ENCODE data around the gene KCNH4.
"Not testable (repeated sequence)": the region's sequence is repeated elsewhere in the genome, so short reads cannot be mapped to it uniquely, and the experiment has no call there.

Gene KCNH4

GRCh38 chr17:42177684-42178083 lies 3.3 kb downstream of the KCNH4 start:
- FAIRE-seq, result no peak

DNA sequence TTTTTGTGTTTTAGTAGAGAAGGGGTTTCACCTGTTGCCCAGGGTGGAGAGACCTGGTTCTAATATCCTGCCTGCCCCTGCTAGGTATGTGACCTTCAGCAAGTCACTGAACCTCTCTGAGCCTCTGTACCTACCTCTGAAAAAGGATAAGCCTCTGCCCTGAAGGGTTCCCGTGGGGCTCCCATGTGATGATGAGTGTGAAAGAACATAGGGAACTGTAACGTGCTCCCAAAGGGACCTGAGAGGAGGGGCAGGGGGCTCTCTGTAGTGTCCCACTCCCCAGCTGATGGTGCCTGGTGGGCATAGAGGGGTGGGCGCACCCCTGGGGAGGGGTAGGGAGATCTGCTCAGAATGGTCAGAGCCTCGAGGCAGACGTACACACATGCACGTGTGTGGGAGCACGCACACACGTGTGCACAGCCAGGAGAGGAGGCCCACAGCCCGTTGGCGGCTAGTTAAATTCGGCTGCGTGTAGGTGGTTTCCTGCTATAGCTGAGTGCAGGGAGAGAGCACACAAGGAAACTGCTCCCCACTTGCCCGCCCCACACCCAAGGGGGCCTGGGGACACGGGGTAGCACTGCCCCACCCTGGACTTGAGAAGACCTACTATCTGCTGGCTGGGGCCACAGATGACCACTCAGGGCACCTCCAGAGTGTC lies 6.7 kb downstream of the KCNH4 start:
- no peak for FAIRE-seq

DNA sequence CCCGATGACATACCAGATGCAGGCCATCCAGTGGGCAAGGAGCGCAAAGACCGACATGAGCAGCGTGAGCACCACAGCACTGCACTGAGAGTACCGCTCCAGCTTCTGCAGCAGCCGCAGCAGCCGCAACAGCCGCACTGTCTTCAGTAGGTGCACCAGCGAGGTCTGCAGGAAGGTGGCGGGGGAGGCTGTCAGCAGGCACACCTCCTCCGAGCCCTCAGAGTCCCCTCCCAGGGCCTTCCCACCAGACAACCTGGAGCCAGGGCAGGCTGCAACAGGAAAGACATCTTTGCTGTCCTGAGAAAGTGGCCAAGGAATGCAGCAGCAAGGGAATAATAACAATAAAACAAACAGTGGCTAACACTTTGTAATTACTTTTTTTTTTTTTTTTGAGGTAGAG lies 9.1 kb downstream of the KCNH4 start:
- no peak for FAIRE-seq

- no peak for FAIRE-seq
Measured at GRCh38 chr17:42169351-42169750, 11.6 kb downstream of the KCNH4 start.

- no peak for FAIRE-seq
Measured at GRCh38 chr17:42167807-42168206, 13.1 kb downstream of the KCNH4 start.

- FAIRE-seq, result no peak
Measured at GRCh38 chr17:42166196-42166763, 14.7 kb downstream of the KCNH4 start.

DNA sequence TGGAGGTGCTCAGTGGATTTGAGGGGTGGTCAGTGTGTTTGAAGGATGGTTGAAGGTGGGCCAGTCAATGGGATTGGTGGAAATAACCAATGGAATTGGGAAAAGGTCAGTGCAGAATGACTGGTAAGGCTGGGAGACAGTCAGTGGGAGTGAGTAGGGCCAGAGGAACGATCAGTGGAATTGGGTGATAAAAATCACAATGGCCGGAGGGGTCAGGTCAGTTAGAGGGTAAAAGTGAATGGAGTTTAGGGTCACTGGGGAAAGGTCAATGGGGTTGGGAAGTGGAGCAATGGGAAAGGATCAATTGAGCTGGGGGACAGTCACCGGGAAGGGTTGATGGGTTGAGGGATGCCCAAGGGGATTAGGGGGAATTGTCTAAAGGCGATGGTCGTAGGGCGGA lies 15.2 kb downstream of the KCNH4 start:
- no peak for FAIRE-seq

- no peak for FAIRE-seq
Measured at GRCh38 chr17:42163696-42164407, 17.1 kb downstream of the KCNH4 start.

GRCh38 chr17:42163113-42163512 lies 17.8 kb downstream of the KCNH4 start:
- no peak for FAIRE-seq

- no peak for FAIRE-seq
Measured at GRCh38 chr17:42160531-42160910, 20.4 kb downstream of the KCNH4 start.

DNA sequence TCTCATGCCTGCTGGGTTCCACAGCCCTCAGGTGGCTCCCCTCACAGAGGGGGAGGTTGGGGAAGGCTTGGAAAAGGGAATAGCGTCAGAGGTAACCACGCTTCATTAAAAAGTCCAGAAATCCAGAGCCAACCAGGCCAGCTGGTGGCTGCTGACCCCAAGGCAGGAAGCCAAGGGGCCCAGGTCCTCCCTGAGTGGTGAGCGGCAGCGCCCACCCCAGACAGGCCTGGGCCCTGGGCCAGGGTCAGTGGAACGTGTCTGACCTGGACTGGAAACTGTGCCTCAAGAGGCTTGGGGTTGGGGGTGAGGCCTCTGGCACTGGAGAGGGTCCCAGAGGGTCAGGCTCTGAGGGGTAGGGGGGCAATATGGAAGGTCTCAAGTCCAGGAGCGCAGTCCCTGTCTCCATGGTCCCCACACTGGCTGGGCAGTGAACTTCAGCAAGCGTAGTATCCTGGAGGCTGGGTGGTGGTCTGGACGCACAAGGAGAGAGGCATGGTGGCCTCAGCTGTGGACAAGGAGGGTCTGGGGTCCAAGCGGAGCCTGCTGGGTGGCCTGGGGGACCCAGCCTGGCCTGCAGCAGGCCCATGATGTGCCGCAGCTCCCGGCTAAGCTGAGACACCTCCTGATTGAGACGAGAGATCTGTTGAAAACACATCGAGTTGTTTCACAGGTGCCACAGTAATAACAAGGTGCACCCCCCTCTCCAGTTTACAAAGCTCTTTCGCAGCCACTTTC lies 21.0 kb downstream of the KCNH4 start:
- no peak for FAIRE-seq

- no peak for FAIRE-seq
Measured at GRCh38 chr17:42155614-42156045, 25.3 kb downstream of the KCNH4 start.

DNA sequence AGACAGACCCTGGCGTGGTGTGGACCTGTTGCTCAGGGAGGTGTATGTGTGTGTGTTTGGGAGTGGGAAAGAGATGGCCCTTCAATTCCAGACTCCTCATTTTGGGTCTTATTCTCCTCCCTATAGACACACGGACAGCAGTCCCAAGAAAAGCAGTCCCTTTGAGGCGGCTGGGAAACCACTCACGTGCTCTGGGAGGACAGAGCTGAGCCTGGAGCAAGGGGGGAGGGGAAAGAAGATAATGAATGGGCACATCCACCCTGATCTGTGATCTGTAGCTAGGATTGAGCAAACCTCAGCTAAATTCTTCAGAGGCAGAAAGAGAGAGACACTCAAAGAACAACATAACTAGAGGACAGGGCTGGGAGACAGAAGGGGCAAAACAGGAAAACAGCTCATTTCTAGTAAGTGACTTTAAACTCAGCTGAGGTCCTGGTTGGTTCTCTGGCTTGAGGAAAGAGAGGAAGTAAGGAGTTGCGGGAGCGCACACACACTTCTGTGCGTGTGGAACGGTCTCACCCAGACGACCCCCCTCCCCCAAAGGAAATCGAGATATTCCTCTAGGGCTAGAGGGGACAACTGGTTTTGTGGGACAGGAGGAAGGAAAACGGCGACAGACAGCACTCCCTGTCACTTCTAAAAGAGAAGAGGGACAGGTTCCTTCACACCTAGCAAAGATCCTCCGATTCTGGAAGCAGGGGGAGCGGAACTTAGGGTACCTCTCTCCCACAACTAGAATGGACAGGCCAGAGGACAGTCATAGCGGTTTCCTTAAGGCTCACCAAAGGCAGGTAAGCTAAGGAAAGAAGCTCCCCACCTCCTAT lies 26.8 kb downstream of the KCNH4 start:
- FAIRE-seq, result no peak

DNA sequence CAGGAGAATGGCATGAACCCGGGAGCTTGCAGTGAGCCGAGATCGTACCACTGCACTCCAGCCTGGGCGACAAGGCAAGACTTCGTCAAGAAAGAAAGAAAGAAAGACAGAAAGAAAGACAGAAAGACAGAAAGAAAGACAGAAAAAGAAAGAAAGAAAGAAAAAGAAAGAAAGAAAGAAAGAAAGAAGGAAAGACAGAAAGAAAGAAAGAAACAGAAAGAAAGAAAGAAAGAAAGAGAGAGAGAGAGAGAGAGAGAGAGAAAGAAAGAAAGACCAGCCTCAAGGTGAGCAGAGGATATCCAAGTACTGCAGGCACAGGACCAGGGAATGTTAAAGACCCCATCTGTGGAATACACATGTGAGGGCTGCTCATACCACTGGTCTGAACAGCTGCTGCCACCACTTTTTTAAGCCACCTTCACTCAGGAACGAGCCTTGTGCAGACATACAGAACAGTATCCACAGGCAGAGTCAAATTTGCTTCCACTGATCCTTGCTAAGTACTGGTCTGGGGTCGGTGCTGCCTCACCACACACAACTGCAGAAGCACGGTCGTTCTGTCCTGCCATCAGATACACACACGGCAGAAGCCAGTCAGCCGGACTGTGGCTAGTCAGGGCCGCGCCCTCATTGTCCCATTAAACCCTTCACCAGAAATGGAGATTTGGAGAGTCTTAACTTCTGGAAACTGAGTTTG lies 33.9 kb downstream of the KCNH4 start:
- no peak for FAIRE-seq

GRCh38 chr17:42143138-42143537 lies 37.8 kb downstream of the KCNH4 start:
- FAIRE-seq, result not testable (repeated sequence)

DNA sequence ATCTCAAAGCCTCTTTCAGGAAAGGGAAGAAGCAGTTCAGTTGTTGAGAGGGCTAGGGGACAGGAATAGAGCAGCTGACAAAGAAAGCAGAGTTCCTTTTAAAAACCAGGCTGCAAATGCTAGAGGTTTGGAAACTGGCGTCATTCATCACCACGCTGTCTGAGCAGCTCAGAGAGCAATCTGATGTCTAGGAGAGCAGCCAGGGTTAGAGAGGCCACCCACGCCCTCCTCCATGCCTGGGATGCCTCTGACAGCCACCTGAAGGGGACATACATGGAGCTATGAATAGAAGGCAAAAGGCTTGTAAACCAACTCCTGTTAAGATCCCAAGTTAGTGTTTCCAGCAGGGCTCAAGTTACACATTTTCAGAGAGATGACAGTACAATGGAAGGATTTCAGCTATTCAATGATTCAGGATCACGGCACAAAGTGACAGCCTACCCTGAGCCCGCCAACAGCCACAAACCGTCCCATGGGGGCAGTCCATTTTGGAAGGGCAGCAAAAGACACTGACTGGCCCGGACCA lies 38.5 kb downstream of the KCNH4 start:
- no peak for FAIRE-seq

GRCh38 chr17:42141382-42141781 lies 39.6 kb downstream of the KCNH4 start:
- FAIRE-seq, result no peak

DNA sequence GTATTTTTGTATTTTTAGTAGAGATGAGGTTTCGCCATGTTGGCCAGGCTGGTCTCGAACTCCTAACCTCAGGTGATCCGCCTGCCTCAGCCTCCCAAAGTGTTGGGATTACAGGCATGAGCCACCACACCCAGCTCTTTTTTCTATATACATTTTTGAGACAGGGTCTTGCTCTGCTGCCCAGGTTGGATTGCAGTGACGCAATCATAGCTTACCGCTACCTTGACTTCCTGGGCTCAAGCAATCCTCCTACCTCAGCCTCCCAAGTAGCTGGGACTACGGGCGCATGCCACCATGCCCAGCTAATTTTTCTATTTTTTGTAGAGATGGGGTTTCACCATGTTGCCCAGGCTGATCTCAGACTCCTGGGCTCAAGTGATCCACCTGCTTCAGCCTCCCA lies 40.3 kb downstream of the KCNH4 start:
- not testable (repeated sequence) for FAIRE-seq

DNA sequence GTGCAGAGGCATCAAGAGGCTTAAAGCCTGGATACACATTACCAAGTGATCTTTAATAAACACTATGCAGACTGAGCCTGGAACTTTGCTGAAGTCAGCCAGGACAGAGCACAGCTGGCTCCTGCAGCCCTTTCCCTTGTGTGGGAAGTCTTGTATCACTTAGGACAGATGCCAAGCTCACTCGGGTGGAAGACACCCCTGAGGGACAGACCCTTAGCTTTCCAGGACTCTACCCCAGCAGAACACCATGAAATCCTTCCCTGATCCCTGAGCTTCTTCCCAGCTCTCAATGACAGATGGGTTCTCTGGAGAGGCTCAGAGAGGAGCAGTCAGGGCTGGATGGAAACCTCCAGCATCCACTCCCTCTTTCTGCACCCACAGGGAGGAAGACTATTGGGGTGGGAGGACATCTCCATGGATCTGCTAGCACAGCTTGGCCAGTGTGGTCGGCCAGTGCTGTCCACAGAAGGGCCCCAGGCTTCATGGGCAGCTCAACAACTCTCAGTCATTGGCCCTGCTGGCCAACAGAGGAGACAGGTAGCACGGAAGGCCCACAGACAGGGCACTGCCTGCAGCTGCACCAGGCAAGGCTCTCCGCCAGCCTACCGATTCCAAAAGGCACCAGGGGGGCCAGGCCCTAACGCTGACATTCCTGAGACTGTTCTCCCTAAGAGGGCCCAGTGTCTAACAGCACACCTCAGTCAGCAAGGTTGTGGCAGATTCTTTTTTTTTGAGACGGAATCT lies 42.0 kb downstream of the KCNH4 start:
- no peak for FAIRE-seq

GRCh38 chr17:42136654-42137051 lies 44.3 kb downstream of the KCNH4 start:
- no peak for FAIRE-seq
